DMS53 (cell line): ENCODE measurements around the gene KCNH4.
"Not testable (repeated sequence)": the region's sequence is repeated elsewhere in the genome, so short reads cannot be mapped to it uniquely, and the experiment has no call there.

ENCODE experiments used
- DNase-seq: peaks from one replicate; lab custom pipeline; 2025; lab: John Stamatoyannopoulos, UW

KCNH4 gene

GRCh38 chr17:42178817-42179216 lies 2.1 kb downstream of the KCNH4 start:
- DNase-seq = peak; percentile 27

GRCh38 chr17:42177684-42178083 lies 3.3 kb downstream of the KCNH4 start:
- peak; percentile 41 for DNase-seq

- no peak for DNase-seq
These were observed 6.7 kb downstream of the KCNH4 start for GRCh38 chr17:42174126-42174783.

- DNase-seq = no peak
These were observed 9.1 kb downstream of the KCNH4 start for GRCh38 chr17:42171831-42172230.

- DNase-seq = no peak
These were observed 11.6 kb downstream of the KCNH4 start for GRCh38 chr17:42169351-42169750.

GRCh38 chr17:42167807-42168206 lies 13.1 kb downstream of the KCNH4 start:
- no peak for DNase-seq

GRCh38 chr17:42166196-42166763 lies 14.7 kb downstream of the KCNH4 start:
- no peak for DNase-seq

GRCh38 chr17:42165751-42166150 lies 15.2 kb downstream of the KCNH4 start:
- DNase-seq = no peak

- DNase-seq = no peak
These were observed 17.1 kb downstream of the KCNH4 start for GRCh38 chr17:42163696-42164407.

GRCh38 chr17:42163113-42163512 lies 17.8 kb downstream of the KCNH4 start:
- peak; percentile 46 for DNase-seq

- no peak for DNase-seq
These were observed 20.4 kb downstream of the KCNH4 start for GRCh38 chr17:42160531-42160910.

- no peak for DNase-seq
These were observed 21.0 kb downstream of the KCNH4 start for GRCh38 chr17:42159796-42160530.

GRCh38 chr17:42155614-42156045 lies 25.3 kb downstream of the KCNH4 start:
- DNase-seq = no peak

GRCh38 chr17:42153919-42154742 lies 26.8 kb downstream of the KCNH4 start:
- peak; percentile 31 for DNase-seq

GRCh38 chr17:42146911-42147607 lies 33.9 kb downstream of the KCNH4 start:
- DNase-seq = no peak

GRCh38 chr17:42143138-42143537 lies 37.8 kb downstream of the KCNH4 start:
- DNase-seq = not testable (repeated sequence)

- DNase-seq = no peak
These were observed 38.5 kb downstream of the KCNH4 start for GRCh38 chr17:42142371-42142896.

- no peak for DNase-seq
These were observed 39.6 kb downstream of the KCNH4 start for GRCh38 chr17:42141382-42141781.

- not testable (repeated sequence) for DNase-seq
These were observed 40.3 kb downstream of the KCNH4 start for GRCh38 chr17:42140690-42141089.

- no peak for DNase-seq
These were observed 42.0 kb downstream of the KCNH4 start for GRCh38 chr17:42138749-42139492.
